Stomach (tissue), 4 donors: ENCODE data around the gene EIF5.

Experiments
- POLR2A ChIP-seq, 4 donors: fragments of 450-650 bp; IDR thresholded peaks; one replicate each; pipeline ENCODE4 v1.6.1; 2016; ENCODE audit warnings: antibody characterized with exemption in 4 of 4, control low read depth in 2 of 4, mild to moderate bottlenecking in 1 of 4, moderate library complexity in 1 of 4
- POLR2AphosphoS5 ChIP-seq, 3 donors: sonication (generic); formaldehyde crosslinking; IDR thresholded peaks; one replicate each; pipeline ENCODE4 v1.6.1; 2016; ENCODE audit warnings: antibody characterized with exemption in 3 of 3
- TF ChIP-seq, protein P1 (sequence below), 7 experiments: fragments of 450-650 bp in 4 of 7; fragments of 200-600 bp in 3 of 7; sonication (generic) in 3 of 7; IDR thresholded peaks; one replicate each; pipeline ENCODE4 v1.5.1; 2016 to 2019; ENCODE audit warnings: antibody characterized with exemption in 7 of 7, control low read depth in 2 of 7, mild to moderate bottlenecking in 1 of 7

- TF ChIP-seq, protein P1, sequence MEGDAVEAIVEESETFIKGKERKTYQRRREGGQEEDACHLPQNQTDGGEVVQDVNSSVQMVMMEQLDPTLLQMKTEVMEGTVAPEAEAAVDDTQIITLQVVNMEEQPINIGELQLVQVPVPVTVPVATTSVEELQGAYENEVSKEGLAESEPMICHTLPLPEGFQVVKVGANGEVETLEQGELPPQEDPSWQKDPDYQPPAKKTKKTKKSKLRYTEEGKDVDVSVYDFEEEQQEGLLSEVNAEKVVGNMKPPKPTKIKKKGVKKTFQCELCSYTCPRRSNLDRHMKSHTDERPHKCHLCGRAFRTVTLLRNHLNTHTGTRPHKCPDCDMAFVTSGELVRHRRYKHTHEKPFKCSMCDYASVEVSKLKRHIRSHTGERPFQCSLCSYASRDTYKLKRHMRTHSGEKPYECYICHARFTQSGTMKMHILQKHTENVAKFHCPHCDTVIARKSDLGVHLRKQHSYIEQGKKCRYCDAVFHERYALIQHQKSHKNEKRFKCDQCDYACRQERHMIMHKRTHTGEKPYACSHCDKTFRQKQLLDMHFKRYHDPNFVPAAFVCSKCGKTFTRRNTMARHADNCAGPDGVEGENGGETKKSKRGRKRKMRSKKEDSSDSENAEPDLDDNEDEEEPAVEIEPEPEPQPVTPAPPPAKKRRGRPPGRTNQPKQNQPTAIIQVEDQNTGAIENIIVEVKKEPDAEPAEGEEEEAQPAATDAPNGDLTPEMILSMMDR (IDR thresholded peaks at IDR 0.05): no peak
- TF ChIP-seq POLR2AphosphoS5 (IDR thresholded peaks at IDR 0.05) (no peak), POLR2A (IDR thresholded peaks at IDR 0.05) (no peak)
Measured at GRCh38 chr14:103372552-103373304, 38.7 kb downstream of the EIF5 start.
